Breast epithelium (tissue), 3 donors: Measurements from ENCODE around the gene MTMR1.

Experiments used
- POLR2A ChIP-seq: fragments of 450-650 bp; IDR thresholded peaks from one replicate; pipeline ENCODE4 v1.6.1; 2016; ENCODE audit warnings: antibody characterized with exemption, mild to moderate bottlenecking, moderate library complexity
- POLR2AphosphoS5 ChIP-seq, 3 donors: sonication (generic); formaldehyde crosslinking; IDR thresholded peaks; one replicate each; pipeline ENCODE4 v1.6.1; 2017; ENCODE audit warnings: antibody characterized with exemption in 3 of 3
- TF ChIP-seq, protein P1 (sequence below), 3 donors: fragments of 450-650 bp; IDR thresholded peaks; one replicate each; pipeline ENCODE4 v1.5.1; 2016 to 2017; ENCODE audit warnings: antibody characterized with exemption in 3 of 3, mild to moderate bottlenecking in 3 of 3, moderate library complexity in 3 of 3

DNA sequence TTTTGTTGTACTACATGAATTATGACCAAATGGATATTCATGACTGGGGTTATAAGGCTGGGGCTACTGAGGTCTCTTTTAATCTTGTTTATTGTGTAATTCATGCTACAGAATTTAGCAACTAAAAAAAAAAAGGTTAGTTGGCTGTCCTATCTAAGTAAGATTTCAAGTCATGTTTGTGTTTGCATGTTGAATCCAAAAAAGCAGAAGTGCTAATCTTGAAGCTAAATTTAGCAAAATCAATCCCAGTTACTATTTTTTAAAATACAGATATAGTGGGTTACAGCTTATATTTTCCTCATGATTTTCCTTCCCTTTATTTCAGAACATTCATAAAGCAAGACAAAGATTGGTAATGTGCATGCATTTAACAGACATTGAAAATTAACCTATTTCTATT lies 19.4 kb downstream of the MTMR1 start:
- TF ChIP-seq, protein P1, sequence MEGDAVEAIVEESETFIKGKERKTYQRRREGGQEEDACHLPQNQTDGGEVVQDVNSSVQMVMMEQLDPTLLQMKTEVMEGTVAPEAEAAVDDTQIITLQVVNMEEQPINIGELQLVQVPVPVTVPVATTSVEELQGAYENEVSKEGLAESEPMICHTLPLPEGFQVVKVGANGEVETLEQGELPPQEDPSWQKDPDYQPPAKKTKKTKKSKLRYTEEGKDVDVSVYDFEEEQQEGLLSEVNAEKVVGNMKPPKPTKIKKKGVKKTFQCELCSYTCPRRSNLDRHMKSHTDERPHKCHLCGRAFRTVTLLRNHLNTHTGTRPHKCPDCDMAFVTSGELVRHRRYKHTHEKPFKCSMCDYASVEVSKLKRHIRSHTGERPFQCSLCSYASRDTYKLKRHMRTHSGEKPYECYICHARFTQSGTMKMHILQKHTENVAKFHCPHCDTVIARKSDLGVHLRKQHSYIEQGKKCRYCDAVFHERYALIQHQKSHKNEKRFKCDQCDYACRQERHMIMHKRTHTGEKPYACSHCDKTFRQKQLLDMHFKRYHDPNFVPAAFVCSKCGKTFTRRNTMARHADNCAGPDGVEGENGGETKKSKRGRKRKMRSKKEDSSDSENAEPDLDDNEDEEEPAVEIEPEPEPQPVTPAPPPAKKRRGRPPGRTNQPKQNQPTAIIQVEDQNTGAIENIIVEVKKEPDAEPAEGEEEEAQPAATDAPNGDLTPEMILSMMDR (IDR thresholded peaks at IDR 0.05) = no peak
- TF ChIP-seq POLR2A = no peak
- no peak for TF ChIP-seq POLR2AphosphoS5 (IDR thresholded peaks at IDR 0.05)
